PC-9 (cell line): Measurements from ENCODE around the gene SLC6A5. TPM values are rescaled to one million over a fixed set of nuclear protein-coding genes. Genes with fewer than 3 reads are reported as not detected.

Experiments used
- BruUV-seq: library from RNA; stranded (reverse); fragments of 400-500 nt; replicated peaks from 2 replicates; lab custom pipeline; 2021; lab: Mats Ljungman, UMichigan
- CTCF ChIA-PET: fragments of 300-600 bp; sonication (Branson Sonifier 250); formaldehyde crosslinking; loops from one replicate; lab custom pipeline; 2022; ENCODE audit warnings: antibody characterized with exemption; lab: Charles Lee
- POLR2A ChIA-PET: fragments of 300-600 bp; sonication (Branson Sonifier 250); formaldehyde crosslinking; loops from one replicate; lab custom pipeline; 2022; ENCODE audit warnings: antibody characterized with exemption; ENCODE audit not compliant: unreplicated experiment; lab: Charles Lee
- DNase-seq, 2 experiments: peaks; one replicate each; pipeline versions ENCODE4 v3.0.0 to v3.0.0-alpha.2; 2015 to 2022; ENCODE audit warnings: mixed read lengths in 1 of 2
- H2AFZ ChIP-seq: fragments of 200-600 bp; sonication (generic); 2 replicates; pipeline ENCODE4 v1.8.1; 2017; ENCODE audit warnings: antibody characterized with exemption
- H3F3A ChIP-seq: fragments of 200-600 bp; sonication (generic); 2 replicates; pipeline ENCODE4 v1.8.1; 2017; ENCODE audit warnings: antibody characterized with exemption, mild to moderate bottlenecking, low read depth; ENCODE audit not compliant: insufficient read depth
- H3K27ac ChIP-seq: fragments of 200-600 bp; sonication (generic); 2 replicates; pipeline ENCODE4 v1.6.1; 2016; ENCODE audit warnings: mixed run types
- H3K27me3 ChIP-seq: fragments of 200-600 bp; sonication (generic); 2 replicates; pipeline ENCODE4 v1.6.1; 2016; ENCODE audit warnings: low read depth, mixed run types; ENCODE audit not compliant: insufficient read depth
- H3K36me3 ChIP-seq: fragments of 200-600 bp; sonication (generic); 2 replicates; pipeline ENCODE4 v1.6.1; 2016; ENCODE audit warnings: low read depth, mixed run types
- H3K4me1 ChIP-seq: fragments of 200-600 bp; sonication (generic); replicated peaks from 2 replicates; pipeline ENCODE4 v1.6.1; 2016; ENCODE audit warnings: mixed run types; ENCODE audit not compliant: insufficient read depth
- H3K4me2 ChIP-seq: fragments of 200-600 bp; sonication (generic); 2 replicates; pipeline ENCODE4 v1.6.1; 2017; ENCODE audit warnings: mixed run types
- H3K4me3 ChIP-seq: fragments of 200-600 bp; sonication (generic); 2 replicates; pipeline ENCODE4 v1.6.1; 2016; ENCODE audit warnings: mixed run types
- H3K79me2 ChIP-seq: fragments of 200-600 bp; sonication (generic); 2 replicates; pipeline ENCODE4 v1.6.1; 2017; ENCODE audit warnings: low read depth, mixed run types
- H3K9me2 ChIP-seq: fragments of 200-600 bp; sonication (generic); 2 replicates; pipeline ENCODE4 v1.8.1; 2017; ENCODE audit warnings: mild to moderate bottlenecking; ENCODE audit not compliant: insufficient read depth
- H3K9me3 ChIP-seq: fragments of 200-600 bp; sonication (generic); 2 replicates; pipeline ENCODE4 v1.8.1; 2016; ENCODE audit warnings: low read depth; ENCODE audit not compliant: insufficient read depth
- H4K20me1 ChIP-seq: fragments of 200-600 bp; sonication (generic); 2 replicates; pipeline ENCODE4 v1.8.1; 2017; ENCODE audit not compliant: insufficient read depth
- EZH2 ChIP-seq: fragments of 200-600 bp; sonication (generic); IDR thresholded peaks from 2 replicates; pipeline ENCODE4 v1.8.0; 2017; ENCODE audit warnings: antibody characterized with exemption, low read depth
- intact Hi-C: fragments of 100-400 bp; cut with micrococcal nuclease; formaldehyde crosslinking; loops from one replicate; pipeline ENCODE4 v1.10.0; 2022; ENCODE audit not compliant: unreplicated experiment
- total RNA-seq: library from RNA; stranded (reverse); gene quantifications from 2 replicates; pipeline ENCODE4 v1.2.3, GENCODE V29; 2021
- TF ChIP-seq, protein P1 (sequence below): fragments of 200-600 bp; sonication (generic); conservative IDR thresholded peaks from 2 replicates; pipeline ENCODE4 v1.6.1; 2017; ENCODE audit warnings: mixed run types, antibody characterized with exemption, mild to moderate bottlenecking, moderate library complexity

SLC6A5 gene
- total RNA-seq, 1 experiment from 2014 or later = not detected

- BruUV-seq = no TSS peak
- POLR2A ChIA-PET = no interaction called here
These were observed 32.2 kb downstream of the SLC6A5 start for GRCh38 chr11:20631519-20632168.

DNA sequence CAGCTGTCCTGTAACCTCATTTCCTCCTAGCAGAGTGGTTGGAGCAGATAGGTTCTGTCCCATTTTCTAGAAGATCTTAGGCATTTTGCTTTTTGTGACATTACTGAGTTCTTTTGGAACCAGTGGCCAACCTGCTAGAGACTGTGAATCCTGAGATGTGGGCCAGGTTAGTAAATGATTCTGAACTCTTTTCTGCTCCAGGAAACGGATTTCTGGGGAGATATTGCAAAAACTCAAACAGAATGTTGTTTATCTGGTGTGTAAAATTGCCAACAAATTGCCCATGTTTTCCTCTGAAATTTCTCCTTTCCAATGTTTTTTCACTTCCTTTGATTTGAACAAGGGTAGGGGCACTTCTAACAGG, 32.7 kb downstream of the SLC6A5 start:
- no peak for DNase-seq
- ChIA-PET POLR2A (no interaction called here), CTCF (no interaction called here)
- H3K27me3 ChIP-seq = peaks cover 43% of the 10 kb centered on the region
- intact Hi-C loops = no loop called here
- H3F3A ChIP-seq = no peaks in the 10 kb centered on the region
- H3K4me1 ChIP-seq = no peaks in the 10 kb centered on the region
- H3K4me3 ChIP-seq = no peak overlapping the region
- no peak overlapping the region for H3K4me2 ChIP-seq
- no peaks in the 10 kb centered on the region for H3K9me2 ChIP-seq
- no TSS peak for BruUV-seq
- H3K9me3 ChIP-seq = no peaks in the 10 kb centered on the region
- H4K20me1 ChIP-seq = no peaks in the 10 kb centered on the region
- H3K79me2 ChIP-seq = no peaks in the 10 kb centered on the region
- no peak overlapping the region for H2AFZ ChIP-seq
- TF ChIP-seq, protein P1, sequence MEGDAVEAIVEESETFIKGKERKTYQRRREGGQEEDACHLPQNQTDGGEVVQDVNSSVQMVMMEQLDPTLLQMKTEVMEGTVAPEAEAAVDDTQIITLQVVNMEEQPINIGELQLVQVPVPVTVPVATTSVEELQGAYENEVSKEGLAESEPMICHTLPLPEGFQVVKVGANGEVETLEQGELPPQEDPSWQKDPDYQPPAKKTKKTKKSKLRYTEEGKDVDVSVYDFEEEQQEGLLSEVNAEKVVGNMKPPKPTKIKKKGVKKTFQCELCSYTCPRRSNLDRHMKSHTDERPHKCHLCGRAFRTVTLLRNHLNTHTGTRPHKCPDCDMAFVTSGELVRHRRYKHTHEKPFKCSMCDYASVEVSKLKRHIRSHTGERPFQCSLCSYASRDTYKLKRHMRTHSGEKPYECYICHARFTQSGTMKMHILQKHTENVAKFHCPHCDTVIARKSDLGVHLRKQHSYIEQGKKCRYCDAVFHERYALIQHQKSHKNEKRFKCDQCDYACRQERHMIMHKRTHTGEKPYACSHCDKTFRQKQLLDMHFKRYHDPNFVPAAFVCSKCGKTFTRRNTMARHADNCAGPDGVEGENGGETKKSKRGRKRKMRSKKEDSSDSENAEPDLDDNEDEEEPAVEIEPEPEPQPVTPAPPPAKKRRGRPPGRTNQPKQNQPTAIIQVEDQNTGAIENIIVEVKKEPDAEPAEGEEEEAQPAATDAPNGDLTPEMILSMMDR = no peak
- TF ChIP-seq EZH2 = no peak
- H3K27ac ChIP-seq = no peak overlapping the region
- H3K36me3 ChIP-seq = no peaks in the 10 kb centered on the region

More at GRCh38 chr11:20631519-20632168, 32.2 kb downstream of the SLC6A5 start:
- H3K9me2 ChIP-seq = no peaks in the 10 kb centered on the region
- intact Hi-C loops = no loop called here
- TF ChIP-seq, protein P1 = no peak
- TF ChIP-seq EZH2 = no peak
- peaks cover 48% of the 10 kb centered on the region for H3K27me3 ChIP-seq
- no peak for DNase-seq
- no peak overlapping the region for H3K4me2 ChIP-seq
- H3K36me3 ChIP-seq = no peaks in the 10 kb centered on the region
- CTCF ChIA-PET = no interaction called here
- no peak overlapping the region for H2AFZ ChIP-seq
- no peaks in the 10 kb centered on the region for H3F3A ChIP-seq
- H3K4me1 ChIP-seq = no peaks in the 10 kb centered on the region
- no peak overlapping the region for H3K27ac ChIP-seq
- H4K20me1 ChIP-seq = no peaks in the 10 kb centered on the region
- H3K9me3 ChIP-seq = no peaks in the 10 kb centered on the region
- H3K79me2 ChIP-seq = no peaks in the 10 kb centered on the region
- H3K4me3 ChIP-seq = no peak overlapping the region

DNA sequence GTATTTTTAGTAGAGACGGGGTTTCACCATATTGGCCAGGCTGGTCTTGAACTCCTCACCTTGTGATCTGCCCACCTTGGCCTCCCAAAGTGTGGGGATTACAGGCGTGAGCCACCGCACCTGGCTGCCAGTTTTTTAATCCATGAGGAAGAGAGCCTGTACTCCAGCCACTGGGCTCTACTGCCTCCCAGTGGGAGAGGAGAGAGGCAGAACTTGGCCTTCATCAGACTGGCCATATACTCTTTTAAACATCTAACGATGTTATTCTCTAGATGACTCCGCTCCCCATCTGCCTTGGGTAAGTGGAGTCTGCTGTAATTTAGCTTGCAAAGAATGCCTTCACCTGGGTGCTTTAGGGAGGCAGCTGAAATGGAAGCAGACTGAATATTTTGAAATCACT, 34.6 kb downstream of the SLC6A5 start:
- Histone ChIP-seq H3K9me2 (no peaks in the 10 kb centered on the region), H3K79me2 (no peaks in the 10 kb centered on the region), H3F3A (no peaks in the 10 kb centered on the region), H2AFZ (no peak overlapping the region), H4K20me1 (no peaks in the 10 kb centered on the region), H3K4me3 (no peak overlapping the region), H3K4me2 (no peak overlapping the region), H3K27ac (no peak overlapping the region), H3K4me1 (no peaks in the 10 kb centered on the region), H3K9me3 (no peaks in the 10 kb centered on the region), H3K27me3 (peaks cover 40% of the 10 kb centered on the region), H3K36me3 (no peaks in the 10 kb centered on the region)
- CTCF ChIA-PET = no interaction called here
- BruUV-seq = no TSS peak
- POLR2A ChIA-PET = no interaction called here
- intact Hi-C loops = no loop called here
- no peak for DNase-seq
- TF ChIP-seq, protein P1 = peak; percentile 33; the same call in 1 of the 2 replicates
- no peak for TF ChIP-seq EZH2
